Parathyroid adenoma (tissue), 2 donors: ENCODE results near the gene CDH5.

Experiments used
- H2AFZ ChIP-seq: fragments of 300-600 bp; sonication (generic); one replicate; pipeline ENCODE4 v1.7.0; 2017; ENCODE audit warnings: antibody characterized with exemption, mild to moderate bottlenecking
- H3K27ac ChIP-seq: fragments of 300-600 bp; sonication (generic); one replicate; pipeline ENCODE4 v1.7.0; 2017
- H3K27me3 ChIP-seq: fragments of 300-600 bp; sonication (generic); one replicate; pipeline ENCODE4 v1.7.0; 2017; ENCODE audit warnings: low read length; ENCODE audit not compliant: control insufficient read depth, insufficient read depth
- H3K36me3 ChIP-seq: fragments of 300-600 bp; sonication (generic); one replicate; pipeline ENCODE4 v1.7.0; 2017; ENCODE audit warnings: low read length; ENCODE audit not compliant: control insufficient read depth, insufficient read depth
- H3K4me1 ChIP-seq: fragments of 300-600 bp; sonication (generic); one replicate; pipeline ENCODE4 v1.7.0; 2017; ENCODE audit warnings: control low read depth
- H3K4me2 ChIP-seq: fragments of 300-600 bp; sonication (generic); one replicate; pipeline ENCODE4 v1.7.0; 2017; ENCODE audit warnings: low read length
- H3K4me3 ChIP-seq: fragments of 300-600 bp; sonication (generic); one replicate; pipeline ENCODE4 v1.7.0; 2017; ENCODE audit warnings: low read depth, low read length
- H3K79me2 ChIP-seq: fragments of 300-600 bp; sonication (generic); one replicate; pipeline ENCODE4 v1.7.0; 2017; ENCODE audit warnings: control low read depth
- H3K9ac ChIP-seq: fragments of 300-600 bp; sonication (generic); one replicate; pipeline ENCODE4 v1.7.0; 2017; ENCODE audit warnings: mild to moderate bottlenecking
- H3K9me3 ChIP-seq: fragments of 300-600 bp; sonication (generic); one replicate; pipeline ENCODE4 v1.7.0; 2017; ENCODE audit warnings: low read length; ENCODE audit not compliant: control insufficient read depth
- CTCF ChIP-seq: fragments of 300-600 bp; sonication (generic); IDR thresholded peaks from one replicate; pipeline ENCODE4 v1.7.0; 2017; ENCODE audit warnings: antibody characterized with exemption, mild to moderate bottlenecking
- donor health status: primary hyperparathyroidism.

CDH5 gene

GRCh38 chr16:66439051-66439730 lies 72.7 kb downstream of the CDH5 start:
- H2AFZ ChIP-seq = no peak overlapping the region
- H3K9me3 ChIP-seq = no peaks in the 10 kb centered on the region
- no peaks in the 10 kb centered on the region for H3K4me1 ChIP-seq
- H3K27me3 ChIP-seq = no peaks in the 10 kb centered on the region
- no peaks in the 10 kb centered on the region for H3K79me2 ChIP-seq
- H3K36me3 ChIP-seq = no peaks in the 10 kb centered on the region
- H3K4me2 ChIP-seq = no peak overlapping the region
- H3K27ac ChIP-seq = no peak overlapping the region
- no peak for TF ChIP-seq CTCF
- H3K9ac ChIP-seq = no peak overlapping the region
- H3K4me3 ChIP-seq = no peak overlapping the region

- Histone ChIP-seq H3K27me3 (no peaks in the 10 kb centered on the region), H3K9ac (no peak overlapping the region), H3K9me3 (no peaks in the 10 kb centered on the region), H3K4me1 (no peaks in the 10 kb centered on the region), H3K27ac (no peak overlapping the region), H3K4me3 (no peak overlapping the region), H2AFZ (no peak overlapping the region), H3K36me3 (no peaks in the 10 kb centered on the region), H3K4me2 (no peak overlapping the region), H3K79me2 (no peaks in the 10 kb centered on the region)
- TF ChIP-seq CTCF = no peak
Observed at GRCh38 chr16:66440271-66440802, 73.8 kb downstream of the CDH5 start.

GRCh38 chr16:66440970-66441369 lies 74.5 kb downstream of the CDH5 start:
- H3K36me3 ChIP-seq = no peaks in the 10 kb centered on the region
- TF ChIP-seq CTCF = no peak
- no peaks in the 10 kb centered on the region for H3K27me3 ChIP-seq
- no peaks in the 10 kb centered on the region for H3K4me1 ChIP-seq
- no peak overlapping the region for H2AFZ ChIP-seq
- no peaks in the 10 kb centered on the region for H3K79me2 ChIP-seq
- H3K4me3 ChIP-seq = no peak overlapping the region
- H3K4me2 ChIP-seq = no peak overlapping the region
- H3K9ac ChIP-seq = no peak overlapping the region
- H3K27ac ChIP-seq = no peak overlapping the region
- no peaks in the 10 kb centered on the region for H3K9me3 ChIP-seq

GRCh38 chr16:66441586-66442375 lies 75.3 kb downstream of the CDH5 start:
- H3K9me3 ChIP-seq = no peaks in the 10 kb centered on the region

More at GRCh38 chr16:66441586-66442375, 75.3 kb downstream of the CDH5 start:
- Histone ChIP-seq H3K27me3 (no peaks in the 10 kb centered on the region), H3K9ac (no peak overlapping the region), H3K4me1 (no peaks in the 10 kb centered on the region), H3K4me3 (no peak overlapping the region), H3K27ac (no peak overlapping the region), H2AFZ (no peak overlapping the region), H3K4me2 (no peak overlapping the region), H3K36me3 (no peaks in the 10 kb centered on the region), H3K79me2 (no peaks in the 10 kb centered on the region)
- TF ChIP-seq CTCF = no peak
